IPS-18c (cell line): ENCODE measurements around the gene PIK3CD.

Source experiments
- H3K4me3 ChIP-seq: 2 replicates; pipeline ENCODE4 v1.7.0; 2013; ENCODE audit warnings: low read depth, mild to moderate bottlenecking, low read length, moderate library complexity; ENCODE audit not compliant: insufficient read depth
- H3K9me3 ChIP-seq: one replicate; pipeline ENCODE4 v1.6.1; 2013; ENCODE audit warnings: mild to moderate bottlenecking, low read length, moderate library complexity; ENCODE audit not compliant: control insufficient read depth, insufficient read depth

Gene PIK3CD

DNA sequence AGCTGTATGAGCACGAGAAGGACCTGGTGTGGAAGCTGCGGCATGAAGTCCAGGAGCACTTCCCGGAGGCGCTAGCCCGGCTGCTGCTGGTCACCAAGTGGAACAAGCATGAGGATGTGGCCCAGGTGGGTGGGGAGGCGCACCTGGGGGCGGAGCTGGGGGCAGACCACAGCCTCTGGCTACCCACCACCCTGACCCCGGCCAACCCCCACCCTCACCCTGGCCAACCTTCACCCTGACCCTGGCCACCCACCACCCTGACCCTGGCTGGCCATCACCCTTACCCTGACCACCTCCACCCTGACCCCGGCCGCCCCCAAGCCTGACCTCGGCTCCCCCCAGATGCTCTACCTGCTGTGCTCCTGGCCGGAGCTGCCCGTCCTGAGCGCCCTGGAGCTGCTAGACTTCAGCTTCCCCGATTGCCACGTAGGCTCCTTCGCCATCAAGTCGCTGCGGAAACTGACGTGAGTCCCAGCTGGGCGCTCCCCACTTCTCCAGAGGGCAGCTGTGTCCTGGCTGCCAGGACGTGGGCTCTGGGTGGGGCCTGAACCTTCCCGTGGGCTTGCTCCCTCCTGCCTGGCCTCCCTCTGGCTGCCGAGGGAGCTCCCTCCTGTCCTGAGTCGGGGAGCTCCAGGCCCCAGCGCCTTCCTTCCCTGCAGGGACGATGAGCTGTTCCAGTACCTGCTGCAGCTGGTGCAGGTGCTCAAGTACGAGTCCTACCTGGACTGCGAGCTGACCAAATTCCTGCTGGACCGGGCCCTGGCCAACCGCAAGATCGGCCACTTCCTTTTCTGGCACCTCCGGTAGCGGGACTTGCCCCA lies 69.5 kb downstream of the PIK3CD start:
- Histone ChIP-seq H3K4me3 (no peak overlapping the region), H3K9me3 (no peaks in the 10 kb centered on the region)

GRCh38 chr1:9721606-9722377 lies 70.3 kb downstream of the PIK3CD start:
- Histone ChIP-seq H3K9me3 (no peaks in the 10 kb centered on the region), H3K4me3 (no peak overlapping the region)

GRCh38 chr1:9722378-9722749 lies 70.8 kb downstream of the PIK3CD start:
- H3K4me3 ChIP-seq, result no peak overlapping the region
- no peaks in the 10 kb centered on the region for H3K9me3 ChIP-seq

DNA sequence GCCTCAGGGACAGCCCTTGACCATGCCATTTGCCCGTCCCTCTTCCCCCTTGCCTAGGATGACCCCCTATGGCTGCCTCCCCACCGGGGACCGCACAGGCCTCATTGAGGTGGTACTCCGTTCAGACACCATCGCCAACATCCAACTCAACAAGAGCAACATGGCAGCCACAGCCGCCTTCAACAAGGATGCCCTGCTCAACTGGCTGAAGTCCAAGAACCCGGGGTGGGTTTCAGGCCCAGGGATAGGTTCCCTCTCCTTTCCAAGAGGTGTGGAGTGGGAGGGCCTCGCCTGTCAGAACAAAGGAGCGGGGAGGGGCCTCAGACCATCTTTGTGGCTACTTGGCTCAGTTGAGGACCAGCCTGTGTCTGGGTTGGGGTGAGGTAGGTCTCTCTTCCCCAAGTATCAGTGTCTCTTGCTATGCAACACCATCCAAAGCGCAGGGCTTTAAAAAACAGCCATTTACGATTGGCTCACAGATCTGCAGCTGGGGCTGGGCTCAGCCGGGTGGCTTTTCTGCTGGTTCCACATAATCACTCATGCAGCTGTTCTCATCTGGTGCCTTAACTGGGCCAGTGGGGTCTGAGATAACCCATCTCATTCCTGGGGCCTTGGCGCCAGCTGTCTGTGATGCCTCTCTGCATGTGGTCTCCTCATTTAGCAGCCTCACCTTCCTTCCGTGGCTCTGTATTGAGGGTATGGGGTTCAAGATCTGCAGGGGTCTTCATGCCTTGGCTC lies 71.7 kb downstream of the PIK3CD start:
- no peak overlapping the region for H3K4me3 ChIP-seq
- no peaks in the 10 kb centered on the region for H3K9me3 ChIP-seq

DNA sequence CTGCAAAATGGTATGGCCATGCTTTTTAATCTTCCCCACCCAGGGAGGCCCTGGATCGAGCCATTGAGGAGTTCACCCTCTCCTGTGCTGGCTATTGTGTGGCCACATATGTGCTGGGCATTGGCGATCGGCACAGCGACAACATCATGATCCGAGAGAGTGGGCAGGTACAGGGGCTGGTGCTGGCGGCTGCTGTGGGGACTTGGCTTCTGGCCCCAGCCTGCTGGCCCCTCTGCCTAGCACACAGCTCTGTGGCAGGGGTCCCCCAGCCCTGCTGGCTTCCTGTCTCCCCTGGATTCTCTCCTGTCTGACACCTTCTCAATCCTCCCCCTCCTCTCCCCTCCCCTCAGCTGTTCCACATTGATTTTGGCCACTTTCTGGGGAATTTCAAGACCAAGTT lies 72.4 kb downstream of the PIK3CD start:
- H3K9me3 ChIP-seq, result no peaks in the 10 kb centered on the region
- H3K4me3 ChIP-seq, result no peak overlapping the region

DNA sequence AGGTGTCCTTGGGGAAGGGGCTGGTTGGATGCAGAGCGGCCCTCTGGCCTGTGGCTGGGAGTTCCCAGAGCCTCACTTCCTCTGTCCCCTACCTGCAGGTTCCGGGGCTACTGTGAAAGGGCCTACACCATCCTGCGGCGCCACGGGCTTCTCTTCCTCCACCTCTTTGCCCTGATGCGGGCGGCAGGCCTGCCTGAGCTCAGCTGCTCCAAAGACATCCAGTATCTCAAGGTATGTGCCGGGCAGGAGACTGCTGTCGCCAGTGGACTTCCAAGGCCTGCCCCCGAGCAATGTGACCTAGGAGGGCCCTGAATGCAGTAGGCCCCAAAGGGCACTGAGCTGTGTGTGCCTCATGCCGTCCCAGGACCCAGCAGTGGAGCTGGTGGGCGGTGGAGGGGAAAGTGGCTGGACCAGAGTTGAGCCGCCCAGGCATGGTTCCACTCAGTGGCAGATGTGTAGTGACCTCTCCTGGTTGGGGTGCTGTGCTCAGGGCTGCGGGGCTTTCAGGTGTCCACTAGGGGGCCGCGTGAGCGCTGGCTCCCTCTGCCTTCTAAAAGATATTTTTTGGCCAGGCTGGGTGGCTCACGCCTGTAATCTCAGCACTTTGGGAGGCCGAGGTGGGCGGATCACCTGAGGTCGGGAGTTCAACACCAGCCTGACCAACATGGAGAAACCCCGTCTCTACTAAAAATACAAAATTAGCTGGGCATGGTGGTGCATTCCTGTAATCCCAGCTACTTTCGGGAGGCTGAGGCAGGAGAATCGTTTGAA lies 73.4 kb downstream of the PIK3CD start:
- Histone ChIP-seq H3K4me3 (no peak overlapping the region), H3K9me3 (no peaks in the 10 kb centered on the region)

DNA sequence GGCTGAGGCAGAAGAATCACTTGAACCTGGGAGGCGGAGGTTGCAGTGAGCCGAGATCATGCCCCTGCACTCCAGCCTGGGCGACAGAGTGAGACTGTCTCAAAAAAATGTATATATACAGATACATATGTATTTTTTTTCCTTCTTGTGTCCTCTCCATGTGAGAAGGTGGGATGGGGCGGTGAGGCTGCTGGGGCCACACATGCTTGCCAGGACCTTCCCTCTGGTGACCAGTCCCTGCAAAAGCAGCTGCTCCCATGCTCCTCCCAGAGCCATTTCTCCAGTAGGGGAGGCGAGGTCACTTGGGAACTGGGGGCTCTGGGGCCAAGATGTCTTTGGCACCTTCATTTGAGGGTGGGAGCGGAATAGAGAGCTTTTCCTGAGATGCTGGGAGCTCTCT lies 74.9 kb downstream of the PIK3CD start:
- H3K9me3 ChIP-seq, result no peaks in the 10 kb centered on the region
- no peak overlapping the region for H3K4me3 ChIP-seq

- H3K4me3 ChIP-seq, result no peak overlapping the region
- H3K9me3 ChIP-seq, result no peaks in the 10 kb centered on the region
These were observed 75.5 kb downstream of the PIK3CD start for GRCh38 chr1:9726905-9727595.

DNA sequence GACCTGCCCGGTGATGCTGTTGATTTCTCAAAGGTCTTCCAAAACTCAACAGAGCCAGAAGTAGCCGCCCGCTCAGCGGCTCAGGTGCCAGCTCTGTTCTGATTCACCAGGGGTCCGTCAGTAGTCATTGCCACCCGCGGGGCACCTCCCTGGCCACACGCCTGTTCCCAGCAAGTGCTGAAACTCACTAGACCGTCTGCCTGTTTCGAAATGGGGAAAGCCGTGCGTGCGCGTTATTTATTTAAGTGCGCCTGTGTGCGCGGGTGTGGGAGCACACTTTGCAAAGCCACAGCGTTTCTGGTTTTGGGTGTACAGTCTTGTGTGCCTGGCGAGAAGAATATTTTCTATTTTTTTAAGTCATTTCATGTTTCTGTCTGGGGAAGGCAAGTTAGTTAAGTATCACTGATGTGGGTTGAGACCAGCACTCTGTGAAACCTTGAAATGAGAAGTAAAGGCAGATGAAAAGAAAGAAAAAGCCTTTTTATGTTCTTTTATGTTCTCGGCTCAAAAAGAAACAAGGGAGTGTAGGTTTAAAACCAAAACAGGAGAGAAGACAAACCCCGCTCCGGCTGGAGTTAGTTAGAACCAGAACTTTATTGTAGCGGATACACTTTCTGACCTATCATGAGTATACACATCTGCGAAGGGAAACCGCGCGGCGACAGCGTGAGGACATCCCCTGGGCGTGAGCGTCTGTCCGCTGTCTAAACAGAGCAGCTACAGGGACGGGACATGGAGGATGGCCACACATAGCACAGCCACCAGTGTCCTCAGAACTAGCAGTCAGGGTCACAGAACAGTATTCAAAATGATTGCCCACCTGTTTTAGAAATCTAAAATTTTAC lies 77.1 kb downstream of the PIK3CD start:
- Histone ChIP-seq H3K4me3 (no peak overlapping the region), H3K9me3 (no peaks in the 10 kb centered on the region)

- no peaks in the 10 kb centered on the region for H3K9me3 ChIP-seq
These were observed 78.0 kb downstream of the PIK3CD start for GRCh38 chr1:9729523-9729922.

GRCh38 chr1:9730096-9730901 lies 78.8 kb downstream of the PIK3CD start:
- no peak overlapping the region for H3K4me3 ChIP-seq
- no peaks in the 10 kb centered on the region for H3K9me3 ChIP-seq

More at GRCh38 chr1:9729523-9729922, 78.0 kb downstream of the PIK3CD start:
- H3K4me3 ChIP-seq, result no peak overlapping the region

DNA sequence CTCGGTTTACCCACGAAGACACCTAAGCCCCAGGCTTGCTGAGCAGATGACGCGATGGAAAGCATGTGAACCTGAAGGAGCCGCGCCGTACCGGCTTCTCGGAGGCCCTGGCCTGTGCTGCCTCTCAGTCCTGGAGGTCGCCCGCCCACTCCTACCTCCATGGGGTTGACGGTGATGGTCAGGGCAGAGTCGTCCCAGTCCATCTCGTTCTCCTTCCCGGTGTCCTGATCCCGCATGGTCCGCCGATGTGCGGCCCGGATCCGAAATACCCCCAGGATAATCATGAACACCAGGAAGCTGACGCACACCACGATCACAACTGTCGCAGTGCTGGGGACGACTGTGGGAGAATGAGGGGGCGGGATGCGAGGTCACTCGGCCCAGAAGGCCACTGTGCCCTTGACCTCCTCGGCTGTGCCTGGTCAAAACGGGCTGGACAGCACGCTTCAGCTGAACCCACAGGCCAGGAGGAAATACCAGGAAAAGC lies 79.6 kb downstream of the PIK3CD start:
- no peak overlapping the region for H3K4me3 ChIP-seq

GRCh38 chr1:9731561-9731960 lies 80.0 kb downstream of the PIK3CD start:
- no peak overlapping the region for H3K4me3 ChIP-seq
- no peaks in the 10 kb centered on the region for H3K9me3 ChIP-seq

More for the DNA sequence above, 79.6 kb downstream of the PIK3CD start:
- H3K9me3 ChIP-seq, result no peaks in the 10 kb centered on the region

- H3K9me3 ChIP-seq, result no peaks in the 10 kb centered on the region
- no peak overlapping the region for H3K4me3 ChIP-seq
These were observed 80.8 kb downstream of the PIK3CD start for GRCh38 chr1:9732123-9732971.
